Measurements from ENCODE around the gene DIPK1C. TPM values are rescaled to one million over a fixed set of nuclear protein-coding genes. Genes with fewer than 3 reads are reported as not detected.

Gene DIPK1C
- polyA plus RNA-seq, 4 donors = 0.25 to 0.56 (median 0.36) TPM

DNA sequence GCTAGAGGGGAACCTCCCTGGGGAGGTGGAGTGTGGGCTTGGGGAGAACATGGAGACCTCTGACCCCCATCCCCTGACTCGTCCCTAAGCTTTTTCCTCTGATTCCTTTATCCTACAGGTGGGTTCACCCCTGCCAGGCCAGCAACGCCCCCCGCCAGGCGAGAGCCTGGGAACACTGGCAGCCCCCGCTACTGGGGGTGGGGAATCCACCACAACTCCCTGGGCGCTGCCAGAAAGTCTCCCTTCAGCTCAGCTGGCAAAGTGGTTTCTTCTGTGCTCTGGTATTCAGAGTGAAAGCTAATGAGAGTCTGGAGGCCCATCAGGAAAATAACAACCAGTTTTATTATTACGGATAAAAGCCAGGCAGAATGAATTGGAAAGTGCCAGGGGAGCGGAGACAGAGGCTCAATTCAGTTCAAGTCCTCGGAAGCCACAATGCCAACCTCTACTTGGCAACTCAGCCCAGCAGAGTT is 2.8 kb downstream of the DIPK1C start:
- no peak for DNase-seq (ENCODE audit: low read depth in 4 of 4, low spot score in 3 of 4)

GRCh38 chr18:74453642-74454198 is 3.4 kb downstream of the DIPK1C start:
- no peak for DNase-seq (ENCODE audit: low read depth in 4 of 4, low spot score in 3 of 4)

- DNase-seq (ENCODE audit: low read depth in 4 of 4, low spot score in 3 of 4) = no peak
Observed at GRCh38 chr18:74453016-74453566, 4.0 kb downstream of the DIPK1C start.

DNA sequence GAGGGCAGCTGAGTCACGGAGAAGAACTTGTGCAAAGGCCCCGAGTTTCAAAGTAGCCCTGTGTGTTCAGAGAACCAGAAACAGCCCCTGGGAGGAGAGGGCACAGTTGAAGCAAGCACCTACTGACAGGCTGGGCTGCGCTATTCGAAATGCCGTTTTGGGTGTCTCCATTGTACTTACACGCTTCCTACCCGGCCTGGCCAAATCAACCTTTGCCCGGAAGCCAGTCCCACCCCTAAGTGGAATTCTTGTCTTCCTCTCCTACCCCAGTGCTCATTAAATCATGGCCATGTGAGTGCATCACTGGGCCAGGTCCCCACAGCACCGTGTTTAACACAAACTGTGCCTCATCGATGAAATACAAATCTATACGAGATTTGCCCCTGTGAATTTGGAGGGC is 6.0 kb downstream of the DIPK1C start:
- DNase-seq (ENCODE audit: low read depth in 4 of 4, low spot score in 3 of 4) = no peak

DNA sequence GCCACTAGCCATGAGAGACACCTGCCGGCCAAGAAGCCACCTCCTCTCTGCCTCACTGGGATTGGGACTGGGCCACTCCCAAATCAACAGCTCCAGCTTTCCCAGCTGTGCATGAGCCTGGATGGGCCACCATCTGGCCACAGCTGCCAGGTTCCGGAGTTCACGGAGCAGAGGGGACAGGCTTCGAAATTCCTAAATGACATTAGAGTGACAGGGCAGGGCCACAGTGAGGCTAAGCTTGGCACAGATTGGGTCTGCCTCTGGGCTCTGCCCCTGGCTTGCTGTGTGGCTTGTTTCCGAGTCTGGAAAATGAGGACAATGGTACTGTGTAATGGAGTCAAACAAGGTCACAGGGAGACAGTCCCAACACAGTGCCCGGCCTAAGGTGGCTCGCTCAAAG is 6.5 kb downstream of the DIPK1C start:
- DNase-seq (ENCODE audit: low read depth in 4 of 4, low spot score in 3 of 4) = no peak

GRCh38 chr18:74447404-74448152 is 9.5 kb downstream of the DIPK1C start:
- no peak for DNase-seq (ENCODE audit: low read depth in 4 of 4, low spot score in 3 of 4)

- no peak for DNase-seq (ENCODE audit: low read depth in 4 of 4, low spot score in 3 of 4)
Observed at GRCh38 chr18:74446631-74447403, 10.3 kb downstream of the DIPK1C start.

GRCh38 chr18:74446178-74446577 is 10.9 kb downstream of the DIPK1C start:
- no peak for DNase-seq (ENCODE audit: low read depth in 4 of 4, low spot score in 3 of 4)

GRCh38 chr18:74445585-74445984 is 11.5 kb downstream of the DIPK1C start:
- no peak for DNase-seq (ENCODE audit: low read depth in 4 of 4, low spot score in 3 of 4)

DNA sequence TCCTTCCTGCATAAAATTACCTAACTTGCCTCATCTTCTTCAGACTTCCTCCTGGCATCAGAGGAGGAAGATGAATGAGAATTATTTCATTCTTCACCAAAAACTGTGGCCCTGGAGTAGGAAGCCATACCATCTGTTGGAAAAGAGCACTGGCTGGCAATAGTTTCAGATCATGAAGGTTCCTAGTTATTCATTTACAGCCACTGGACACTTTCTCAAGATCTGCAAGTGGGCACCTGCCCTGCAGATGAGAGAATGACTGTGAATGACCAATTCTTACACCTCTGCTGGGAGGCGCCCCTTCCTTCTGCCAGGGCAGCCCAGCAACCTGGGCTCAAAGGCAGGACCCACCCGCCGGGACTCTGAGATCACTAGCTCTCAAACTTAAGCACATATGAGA is 13.0 kb downstream of the DIPK1C start:
- DNase-seq (ENCODE audit: low read depth in 4 of 4, low spot score in 3 of 4) = no peak

GRCh38 chr18:74440808-74441427 is 16.2 kb downstream of the DIPK1C start:
- no peak for DNase-seq (ENCODE audit: low read depth in 4 of 4, low spot score in 3 of 4)

GRCh38 chr18:74438091-74438490 is 19.0 kb downstream of the DIPK1C start:
- DNase-seq (ENCODE audit: low read depth in 4 of 4, low spot score in 3 of 4) = no peak

DNA sequence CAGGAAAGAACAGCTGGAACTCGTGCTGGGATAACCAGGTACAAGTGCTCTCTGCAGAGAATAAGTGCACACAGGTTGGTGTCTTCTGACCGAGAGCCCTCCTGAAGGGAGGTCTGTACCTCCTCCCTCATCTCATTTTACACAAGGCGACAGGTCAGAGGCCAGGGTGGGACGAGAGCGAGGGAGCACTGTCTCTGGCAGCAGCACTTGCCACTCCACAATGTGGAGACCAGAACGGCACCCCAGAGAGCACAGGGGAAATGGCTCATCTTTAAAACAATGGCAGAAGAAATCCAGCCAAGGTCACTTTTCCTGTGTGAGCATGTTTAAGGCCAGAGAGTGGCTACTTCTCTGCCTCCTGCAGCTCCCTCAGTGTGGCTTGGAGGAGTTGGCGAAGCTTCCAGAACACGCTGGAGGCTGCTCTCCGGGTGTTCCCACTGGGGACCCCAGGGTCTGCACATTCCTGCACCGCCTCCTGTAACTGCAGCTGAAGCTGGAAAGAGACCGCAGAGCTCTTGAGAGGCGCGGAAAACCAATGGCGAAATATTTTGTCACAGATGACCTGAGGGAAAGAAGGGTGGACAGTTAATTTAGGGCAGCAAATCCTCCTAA is 20.8 kb downstream of the DIPK1C start:
- DNase-seq (ENCODE audit: low read depth in 4 of 4, low spot score in 3 of 4) = no peak

- no peak for DNase-seq (ENCODE audit: low read depth in 4 of 4, low spot score in 3 of 4)
Observed at GRCh38 chr18:74435740-74436139, 21.4 kb downstream of the DIPK1C start.

DNA sequence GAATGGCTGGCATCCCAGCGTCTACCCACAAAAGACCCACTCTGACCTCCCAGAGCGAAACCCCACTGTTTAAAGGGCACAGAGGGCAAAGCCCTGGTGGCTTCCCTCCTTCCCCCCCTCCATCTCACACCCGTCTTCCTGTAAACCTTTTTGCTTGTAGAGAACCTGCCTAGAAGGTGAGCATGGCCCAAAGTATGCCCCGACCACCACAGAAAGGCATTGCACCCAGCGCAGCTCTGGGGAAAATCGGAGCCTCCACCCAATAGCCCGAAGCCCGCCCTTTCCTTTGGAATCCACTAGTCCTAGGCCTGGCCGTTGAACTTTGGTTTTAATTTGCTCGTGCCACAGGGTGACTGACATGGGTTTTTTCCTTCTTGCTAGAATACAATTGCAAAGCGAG is 22.6 kb downstream of the DIPK1C start:
- DNase-seq (ENCODE audit: low read depth in 4 of 4, low spot score in 3 of 4) = no peak

GRCh38 chr18:74430806-74431571 is 26.1 kb downstream of the DIPK1C start:
- no peak for DNase-seq (ENCODE audit: low read depth in 4 of 4, low spot score in 3 of 4)

DNA sequence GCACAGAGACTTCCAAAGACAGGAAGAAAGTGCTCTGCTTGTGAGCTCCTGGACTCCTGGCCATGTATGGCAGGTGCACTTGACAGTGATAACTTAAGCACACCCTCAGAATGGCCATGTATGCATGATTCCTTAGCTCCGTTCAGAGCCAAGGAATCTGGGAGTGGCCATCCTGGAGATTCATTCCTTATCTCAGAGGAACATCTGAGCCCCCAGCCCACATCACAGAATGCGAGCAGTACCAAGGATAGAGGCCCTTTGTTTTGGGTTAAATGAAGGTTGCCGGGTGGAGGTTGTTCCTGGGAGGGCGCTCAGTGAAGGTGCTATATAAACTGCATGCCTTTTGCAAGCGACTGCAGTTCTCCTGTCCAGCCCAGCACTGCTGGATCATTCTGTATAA is 26.9 kb downstream of the DIPK1C start:
- no peak for DNase-seq (ENCODE audit: low read depth in 4 of 4, low spot score in 3 of 4)

DNA sequence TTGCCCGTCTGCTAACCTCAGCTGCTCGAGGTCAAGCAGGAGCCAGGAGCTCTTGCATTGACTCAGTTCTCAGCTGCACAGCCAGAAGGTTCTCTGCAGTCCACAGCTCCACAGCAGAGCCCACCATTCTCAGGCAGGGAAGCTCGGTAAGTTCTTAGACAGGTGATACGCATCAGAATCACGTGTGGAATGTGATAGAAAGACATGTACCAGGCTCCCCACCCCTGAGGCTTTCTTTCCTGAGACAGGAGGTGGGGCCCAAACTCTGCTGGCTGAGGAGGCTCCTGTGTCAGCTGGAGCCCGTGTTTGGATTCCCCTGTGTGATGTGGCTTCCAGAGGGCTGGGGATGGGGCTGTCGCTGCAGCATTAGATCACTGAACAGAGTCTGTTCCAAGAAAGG is 28.0 kb downstream of the DIPK1C start:
- no peak for DNase-seq (ENCODE audit: low read depth in 4 of 4, low spot score in 3 of 4)

- no peak for DNase-seq (ENCODE audit: low read depth in 4 of 4, low spot score in 3 of 4)
Observed at GRCh38 chr18:74427442-74428112, 29.5 kb downstream of the DIPK1C start.
